Lower leg skin (tissue), 3 donors: ENCODE data around the gene FARSB.

Experiments
- POLR2A ChIP-seq, 2 donors: fragments of 450-650 bp; IDR thresholded peaks; one replicate each; pipeline ENCODE4 v1.6.1; 2016 to 2017; ENCODE audit warnings: antibody characterized with exemption in 2 of 2, mild to moderate bottlenecking in 1 of 2, moderate library complexity in 1 of 2
- TF ChIP-seq, protein P1 (sequence below), 3 donors: fragments of 450-650 bp; IDR thresholded peaks; one replicate each; pipeline ENCODE4 v1.5.1; 2016; ENCODE audit warnings: antibody characterized with exemption in 3 of 3, mild to moderate bottlenecking in 3 of 3, moderate library complexity in 2 of 3

DNA sequence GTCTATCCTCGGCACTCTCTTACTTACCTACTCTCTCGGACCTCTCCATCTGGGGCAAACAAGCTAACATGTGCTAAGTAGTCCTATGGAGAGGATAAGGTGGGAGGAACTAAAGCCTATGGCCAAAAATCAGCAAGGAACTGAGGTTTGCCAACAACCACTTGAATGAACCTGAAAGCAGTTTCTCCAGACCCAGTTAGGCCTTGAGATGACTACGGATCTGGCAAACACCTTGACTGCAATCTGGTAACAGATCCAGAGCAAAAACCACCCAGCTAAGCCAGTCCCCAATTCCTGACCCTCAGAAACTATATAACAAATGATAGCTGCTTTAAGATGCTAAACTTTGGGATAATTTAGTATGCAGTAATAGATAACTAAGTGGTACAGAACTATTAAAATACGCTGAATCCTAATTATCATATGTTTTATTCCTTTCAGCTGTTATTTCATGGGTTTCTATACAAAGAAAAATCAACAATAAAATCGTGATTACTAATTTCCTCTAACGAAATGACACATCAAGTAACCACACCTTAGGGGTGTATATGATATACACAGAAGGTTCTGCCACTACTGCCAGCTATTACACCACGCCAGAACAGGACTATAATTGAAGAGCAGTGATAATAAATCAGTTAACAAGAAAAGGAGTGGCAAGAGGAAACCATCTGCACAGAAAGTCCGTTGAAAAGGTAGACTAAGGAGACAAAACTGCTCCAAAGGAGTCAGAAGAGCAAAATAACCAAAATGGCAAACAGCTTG lies 3.2 kb downstream of the FARSB start:
- TF ChIP-seq, protein P1, sequence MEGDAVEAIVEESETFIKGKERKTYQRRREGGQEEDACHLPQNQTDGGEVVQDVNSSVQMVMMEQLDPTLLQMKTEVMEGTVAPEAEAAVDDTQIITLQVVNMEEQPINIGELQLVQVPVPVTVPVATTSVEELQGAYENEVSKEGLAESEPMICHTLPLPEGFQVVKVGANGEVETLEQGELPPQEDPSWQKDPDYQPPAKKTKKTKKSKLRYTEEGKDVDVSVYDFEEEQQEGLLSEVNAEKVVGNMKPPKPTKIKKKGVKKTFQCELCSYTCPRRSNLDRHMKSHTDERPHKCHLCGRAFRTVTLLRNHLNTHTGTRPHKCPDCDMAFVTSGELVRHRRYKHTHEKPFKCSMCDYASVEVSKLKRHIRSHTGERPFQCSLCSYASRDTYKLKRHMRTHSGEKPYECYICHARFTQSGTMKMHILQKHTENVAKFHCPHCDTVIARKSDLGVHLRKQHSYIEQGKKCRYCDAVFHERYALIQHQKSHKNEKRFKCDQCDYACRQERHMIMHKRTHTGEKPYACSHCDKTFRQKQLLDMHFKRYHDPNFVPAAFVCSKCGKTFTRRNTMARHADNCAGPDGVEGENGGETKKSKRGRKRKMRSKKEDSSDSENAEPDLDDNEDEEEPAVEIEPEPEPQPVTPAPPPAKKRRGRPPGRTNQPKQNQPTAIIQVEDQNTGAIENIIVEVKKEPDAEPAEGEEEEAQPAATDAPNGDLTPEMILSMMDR (IDR thresholded peaks at IDR 0.05): no peak
- no peak for TF ChIP-seq POLR2A (IDR thresholded peaks at IDR 0.05)
